HG03097 (cell line): ENCODE results near the gene CLEC16A.

Experiments
- ATAC-seq: cut with Tn5 transposase; IDR thresholded peaks from one replicate; pipeline ENCODE4 v1.9.1; 2021; ENCODE audit not compliant: unreplicated experiment, low FRiP score

CLEC16A gene

DNA sequence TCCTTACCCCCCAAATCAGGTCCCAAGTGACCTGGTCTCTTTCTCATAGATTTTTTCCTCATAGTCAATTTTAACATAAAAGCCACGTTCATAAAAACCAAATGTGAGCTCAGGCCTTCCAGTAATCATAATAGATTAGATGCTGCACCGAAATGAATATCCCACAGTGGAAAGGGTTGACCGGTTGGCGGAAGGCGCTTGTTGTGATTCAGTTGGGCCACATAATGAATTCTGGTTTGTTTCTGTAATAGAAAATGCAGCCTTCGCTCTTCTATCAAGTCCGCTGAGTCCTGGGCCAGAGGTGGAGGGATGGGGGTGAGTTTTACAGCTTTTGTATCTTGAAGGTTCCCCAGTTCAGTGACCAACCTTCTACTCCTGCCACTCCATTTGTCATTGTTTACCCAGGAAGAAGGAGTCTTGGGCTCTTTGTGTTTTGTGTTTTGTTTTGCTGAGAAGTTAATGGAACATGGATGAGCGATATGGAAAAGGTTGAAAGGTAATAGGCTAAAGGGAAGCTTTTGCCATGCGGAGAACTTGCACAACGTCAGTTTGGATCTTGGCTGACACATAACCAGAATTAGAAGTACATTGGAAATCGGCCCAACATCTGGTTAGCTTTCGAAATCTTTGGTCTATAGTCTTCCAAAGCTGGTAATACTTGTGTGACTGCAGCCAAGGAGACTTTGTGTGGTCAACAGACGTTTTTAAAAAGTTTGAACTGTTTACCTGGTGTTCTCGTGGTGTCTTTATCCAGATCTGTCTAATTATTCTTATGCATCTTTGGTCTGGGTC is 89.5 kb downstream of the CLEC16A start:
- no peak for ATAC-seq

DNA sequence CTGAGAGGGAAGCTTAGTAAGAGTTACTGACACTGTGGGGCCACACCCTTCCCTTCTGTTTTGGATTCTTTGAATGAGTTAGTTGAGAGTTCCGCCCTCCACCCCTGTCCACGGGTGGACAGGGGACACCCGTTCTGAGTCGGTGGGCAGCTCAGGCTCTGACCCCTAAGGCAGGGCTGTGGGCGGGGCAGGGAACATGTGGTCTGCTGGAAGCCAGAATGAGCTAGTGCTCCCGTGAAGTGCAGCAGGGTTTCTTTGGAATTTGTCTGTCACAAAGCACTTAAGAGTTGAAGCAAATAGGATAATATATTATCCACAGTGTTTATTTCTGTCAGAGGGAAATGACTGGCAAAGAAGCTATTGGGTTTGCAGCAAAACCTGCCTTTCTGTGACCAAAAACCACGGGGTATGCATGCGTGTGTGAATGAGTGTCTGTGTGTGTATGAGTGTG is 90.1 kb downstream of the CLEC16A start:
- ATAC-seq, result no peak

DNA sequence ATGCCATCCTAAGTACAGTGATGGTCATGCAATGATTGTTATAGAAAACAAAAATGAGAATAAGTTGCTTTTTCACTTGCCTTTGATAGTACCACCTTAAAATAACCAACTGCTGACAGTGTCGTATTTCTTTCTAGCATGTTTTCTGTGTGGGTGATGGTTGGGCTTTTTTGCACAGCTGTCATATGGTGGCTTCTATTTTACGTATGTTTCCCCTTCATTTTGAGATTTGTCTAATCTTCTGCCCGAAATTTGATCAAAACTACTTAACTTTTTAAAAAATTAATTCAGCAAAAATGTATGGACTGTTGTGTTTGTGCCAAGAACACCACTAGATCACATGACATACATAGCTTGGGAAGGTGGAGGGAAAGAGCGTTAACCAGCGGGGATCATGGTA is 90.7 kb downstream of the CLEC16A start:
- ATAC-seq, result no peak

DNA sequence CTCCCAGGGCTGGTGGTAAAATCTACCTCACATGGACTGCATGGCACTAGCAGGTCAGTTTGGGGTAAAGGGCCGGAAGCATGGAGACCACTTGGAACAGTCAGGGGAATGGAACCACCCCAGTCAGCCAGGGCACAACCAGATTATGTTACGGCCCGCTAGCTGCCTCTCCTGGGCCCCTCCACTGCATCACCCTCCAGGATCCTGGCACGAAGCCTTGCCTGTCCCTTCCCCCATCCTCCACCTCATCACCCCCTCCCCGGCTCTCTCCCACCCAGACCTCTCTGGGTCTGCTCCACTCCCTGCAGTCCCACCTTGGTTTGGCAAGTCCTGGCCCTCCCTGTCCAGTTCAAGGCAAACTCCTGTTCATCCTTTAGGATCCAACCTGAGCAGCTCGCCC is 91.7 kb downstream of the CLEC16A start:
- no peak for ATAC-seq

DNA sequence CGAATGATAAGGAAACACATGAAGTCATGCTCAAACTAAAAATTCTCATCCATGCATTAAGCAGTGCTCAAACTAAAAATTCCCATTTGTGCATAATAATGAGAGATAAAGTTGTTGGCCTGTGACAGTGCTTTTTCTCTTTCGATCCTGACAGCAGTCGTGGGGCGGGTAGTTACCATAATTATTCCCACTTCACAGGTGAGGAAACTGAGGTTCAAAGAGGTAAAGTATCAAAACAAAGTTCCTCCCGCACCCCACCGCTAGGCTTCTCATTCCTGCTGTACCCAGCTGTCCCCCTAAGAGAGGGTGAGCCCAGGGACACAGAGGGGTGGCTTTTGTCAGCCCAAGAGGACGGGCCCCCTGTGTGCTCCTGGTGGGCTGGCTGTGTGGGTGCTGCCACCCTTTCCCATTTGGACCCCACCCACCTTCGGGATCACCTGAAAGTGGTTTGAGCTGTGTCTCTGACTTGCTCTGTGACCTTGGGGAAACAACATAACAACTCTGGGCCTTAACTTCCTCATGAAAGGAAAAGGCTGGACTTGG is 92.6 kb downstream of the CLEC16A start:
- ATAC-seq, result no peak

DNA sequence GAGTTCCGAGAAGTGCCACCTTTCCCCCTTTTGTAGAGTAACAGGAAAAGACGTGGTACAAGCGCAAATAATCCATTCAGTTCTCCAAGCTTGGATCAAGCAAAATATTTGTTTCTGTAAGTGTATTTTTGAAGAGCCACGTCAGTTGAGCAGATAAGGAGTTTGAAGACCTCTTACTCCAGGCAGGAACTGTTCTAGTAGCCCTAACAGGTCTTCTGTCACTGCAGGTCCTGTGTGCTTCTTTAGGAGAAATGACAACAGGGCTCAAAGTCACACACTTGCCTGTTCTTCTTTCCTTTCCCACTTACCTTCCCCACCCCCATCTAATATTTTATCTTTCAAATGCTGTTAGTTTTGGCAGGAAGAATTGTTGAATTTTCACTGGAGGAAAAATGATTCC is 93.9 kb downstream of the CLEC16A start:
- no peak for ATAC-seq

DNA sequence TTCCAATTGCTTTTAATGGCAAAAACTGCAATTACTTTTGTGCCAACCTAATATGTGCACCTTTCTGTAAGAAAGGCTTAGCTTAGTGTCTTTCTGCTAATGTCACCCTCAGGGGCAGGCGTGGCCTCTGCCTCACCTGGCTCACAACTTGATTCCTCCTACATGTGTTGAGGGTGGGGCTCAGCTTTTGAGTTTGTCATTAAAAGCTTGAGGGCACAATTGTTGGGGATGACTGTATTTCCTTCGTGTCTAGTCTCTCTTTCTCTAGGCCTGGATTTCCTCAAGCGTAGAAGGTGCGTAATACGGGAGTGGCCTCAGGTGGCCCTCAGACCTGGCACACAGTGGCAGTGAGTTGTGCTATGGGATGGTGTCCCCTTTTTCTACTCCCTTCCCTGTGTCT is 94.4 kb downstream of the CLEC16A start:
- ATAC-seq, result no peak

DNA sequence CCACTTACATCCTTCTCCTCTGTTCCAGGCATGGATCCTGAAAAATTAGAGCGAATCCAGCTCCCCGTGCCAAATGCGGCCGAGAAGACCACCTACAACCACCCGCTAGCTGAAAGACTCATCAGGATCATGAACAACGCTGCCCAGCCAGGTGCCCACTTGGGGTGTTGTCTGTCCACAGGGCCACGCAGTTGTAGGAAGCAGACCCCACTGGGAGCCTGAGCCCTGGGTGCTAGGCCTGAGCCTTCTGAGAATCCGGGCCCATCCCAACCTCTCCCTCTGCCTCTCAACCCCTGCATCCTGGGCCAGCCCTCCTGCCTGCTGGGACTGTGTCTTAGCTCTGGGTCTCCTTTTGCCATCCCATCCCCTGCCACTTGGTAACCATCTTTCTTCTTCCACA is 95.4 kb downstream of the CLEC16A start:
- no peak for ATAC-seq

DNA sequence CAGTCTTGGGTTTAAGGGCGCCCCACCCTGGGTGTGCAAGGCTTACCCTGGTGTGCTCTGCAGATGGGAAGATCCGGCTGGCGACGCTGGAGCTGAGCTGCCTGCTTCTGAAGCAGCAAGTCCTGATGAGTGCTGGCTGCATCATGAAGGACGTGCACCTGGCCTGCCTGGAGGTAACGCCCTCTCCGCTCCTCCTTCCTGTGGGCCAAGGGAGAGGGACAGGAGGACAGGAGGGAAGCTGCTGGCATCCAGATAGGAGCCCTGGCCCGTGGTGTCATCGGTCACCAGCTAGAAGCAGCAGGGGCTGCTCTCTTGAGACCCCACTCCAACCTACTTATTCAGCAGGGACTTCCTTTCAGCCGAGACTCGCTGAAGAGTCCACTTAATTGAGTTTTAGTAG is 97.8 kb downstream of the CLEC16A start:
- no peak for ATAC-seq

DNA sequence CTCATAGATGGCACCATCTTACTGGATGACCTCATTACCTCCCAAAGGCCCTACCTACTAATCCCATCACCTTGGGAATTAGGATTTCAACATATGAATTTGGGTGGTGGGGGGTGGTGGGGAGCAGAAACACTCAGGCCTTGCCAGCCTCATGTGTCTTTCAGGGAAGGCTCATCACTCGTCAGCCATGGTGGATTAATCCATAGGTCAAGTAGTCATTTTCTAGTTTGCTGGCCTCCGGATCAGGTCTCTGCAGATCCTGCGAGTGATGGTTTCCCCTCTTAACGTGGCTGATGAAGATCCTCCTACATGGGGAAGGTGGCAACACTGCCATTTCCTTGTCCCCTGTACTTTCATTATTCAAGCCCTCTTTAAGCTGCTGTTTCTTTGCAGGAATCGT is 101.1 kb downstream of the CLEC16A start:
- no peak for ATAC-seq

DNA sequence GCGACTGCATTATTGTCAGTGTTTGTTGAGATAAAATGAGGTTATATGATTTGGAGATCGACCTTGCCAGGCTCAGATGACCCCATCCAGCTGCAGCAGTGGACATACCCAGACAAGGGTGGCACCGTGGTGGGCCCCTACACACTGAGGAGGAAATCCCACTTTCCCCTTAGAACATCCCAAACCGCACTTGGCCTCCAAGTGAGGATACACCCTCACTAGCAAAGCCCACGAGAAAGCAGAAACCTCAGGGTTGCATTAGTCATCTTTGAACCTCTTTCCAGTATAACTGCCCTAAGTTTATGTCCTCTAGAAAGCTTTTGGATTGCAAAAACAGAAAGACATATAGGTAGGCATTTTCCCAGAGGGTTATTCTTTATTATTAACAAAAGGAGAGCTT is 101.5 kb downstream of the CLEC16A start:
- no peak for ATAC-seq

DNA sequence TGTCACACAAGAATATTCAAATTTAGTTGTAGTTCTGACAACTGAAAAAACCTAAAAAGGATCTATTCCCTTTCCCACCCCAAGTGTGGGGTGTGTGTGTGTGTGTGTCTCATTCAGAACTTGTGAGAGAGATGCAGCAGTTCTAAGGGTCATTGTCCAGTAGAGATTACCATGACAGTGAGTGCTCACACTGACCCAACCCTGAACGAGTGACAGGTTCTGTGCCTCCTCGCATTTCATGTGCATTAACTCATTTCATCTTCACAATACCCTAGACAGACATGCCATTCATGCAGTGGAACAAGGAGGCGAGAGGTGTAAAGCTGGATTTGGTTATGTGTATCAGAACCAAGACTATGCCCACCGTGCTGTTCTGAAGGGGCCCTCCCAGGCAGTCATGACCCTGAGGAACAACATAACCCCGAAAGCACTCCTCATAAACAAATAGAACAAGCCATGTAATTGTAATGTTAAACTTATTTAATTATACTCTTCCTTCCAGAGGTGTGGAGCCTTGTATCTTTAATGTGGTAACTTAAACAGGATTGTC is 102.1 kb downstream of the CLEC16A start:
- ATAC-seq, result no peak

DNA sequence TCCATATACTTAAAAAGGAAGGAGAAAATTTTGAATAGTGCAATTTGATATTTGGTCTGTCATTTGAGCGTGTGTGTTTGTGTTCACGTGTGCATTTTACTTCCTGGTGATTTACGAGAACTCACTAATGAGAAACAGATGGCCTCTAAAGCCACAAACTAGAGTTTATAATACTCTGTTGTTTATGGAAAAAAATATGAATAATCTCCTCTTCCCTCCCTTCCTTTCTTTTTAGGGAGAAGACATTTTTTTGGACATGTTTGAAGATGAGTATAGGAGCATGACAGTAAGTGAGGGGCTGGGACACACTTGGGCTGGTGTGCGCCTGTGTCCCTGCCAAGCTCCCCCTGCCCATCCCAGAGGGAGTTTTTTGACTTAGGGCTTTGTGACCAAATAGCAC is 102.7 kb downstream of the CLEC16A start:
- ATAC-seq, result no peak

DNA sequence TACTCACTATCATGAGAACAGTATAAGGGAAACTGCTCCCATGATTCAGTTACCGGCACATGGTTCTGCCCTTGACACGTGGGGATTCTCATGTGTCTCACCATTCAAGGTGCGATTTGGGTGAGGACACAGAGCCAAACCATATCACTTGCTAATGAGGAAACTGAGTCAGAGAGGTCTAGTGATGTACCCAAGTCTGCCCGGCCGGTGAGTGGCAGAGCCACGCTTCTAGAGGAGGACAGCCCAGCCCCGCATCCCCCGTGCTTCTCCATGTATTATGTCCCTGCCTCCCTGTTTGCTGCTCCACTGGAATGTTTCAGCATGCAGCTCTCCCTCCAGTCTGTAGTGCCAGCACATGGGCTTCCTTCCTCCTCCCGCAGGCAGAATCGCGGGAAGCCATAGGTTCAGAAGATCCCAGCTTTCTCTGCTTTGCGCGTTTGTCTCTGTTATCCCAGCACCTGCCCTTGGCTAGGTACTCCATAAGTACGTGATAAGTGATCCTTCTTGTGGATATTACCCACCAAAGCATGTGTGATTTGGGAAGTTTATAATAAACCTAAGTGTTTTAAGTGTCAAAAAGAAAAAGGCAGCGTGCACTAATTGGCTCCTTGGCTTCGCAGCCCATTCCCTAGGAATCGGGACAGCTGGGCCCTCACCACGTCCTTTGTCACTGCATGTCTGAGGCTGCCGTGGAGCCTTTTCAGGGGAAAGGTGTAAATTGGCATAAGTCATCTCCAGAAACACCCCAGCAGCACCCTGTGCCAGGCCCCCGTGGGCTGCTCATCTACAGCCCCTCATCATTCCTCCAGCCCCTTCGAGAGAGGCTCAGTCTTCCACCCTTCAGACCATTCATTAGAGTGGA is 103.8 kb downstream of the CLEC16A start:
- no peak for ATAC-seq

DNA sequence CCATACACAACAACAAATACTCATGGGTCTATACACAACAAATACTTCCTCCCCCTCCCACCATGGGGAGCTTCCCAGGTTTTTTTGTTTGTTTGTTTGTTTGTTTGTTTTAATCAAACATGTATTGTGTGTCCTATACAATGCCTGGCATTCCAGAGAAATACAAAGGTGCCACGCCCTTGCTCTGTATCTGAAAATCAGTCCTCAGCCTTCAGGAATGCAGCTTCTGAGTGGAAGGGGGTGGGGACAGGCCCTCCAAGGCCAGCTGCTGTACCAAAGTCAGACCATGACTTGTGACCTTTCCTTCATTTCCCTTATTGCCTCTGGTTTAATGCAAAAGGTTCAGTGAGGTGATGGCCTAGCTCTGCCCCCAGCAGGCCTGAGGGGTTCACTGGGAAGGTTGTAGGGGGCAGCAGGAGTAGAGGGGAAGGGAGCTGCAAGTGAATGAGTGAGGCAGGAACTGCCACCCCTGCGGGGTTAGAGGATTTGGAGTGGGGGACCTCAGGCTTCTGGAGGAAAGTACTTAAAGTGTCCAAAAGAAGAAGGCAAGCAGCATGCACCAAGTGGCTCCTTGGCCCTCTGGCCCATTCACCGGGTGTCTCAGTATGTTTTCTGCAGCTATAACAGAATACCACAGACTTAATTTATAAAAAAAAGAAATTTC is 105.2 kb downstream of the CLEC16A start:
- no peak for ATAC-seq

DNA sequence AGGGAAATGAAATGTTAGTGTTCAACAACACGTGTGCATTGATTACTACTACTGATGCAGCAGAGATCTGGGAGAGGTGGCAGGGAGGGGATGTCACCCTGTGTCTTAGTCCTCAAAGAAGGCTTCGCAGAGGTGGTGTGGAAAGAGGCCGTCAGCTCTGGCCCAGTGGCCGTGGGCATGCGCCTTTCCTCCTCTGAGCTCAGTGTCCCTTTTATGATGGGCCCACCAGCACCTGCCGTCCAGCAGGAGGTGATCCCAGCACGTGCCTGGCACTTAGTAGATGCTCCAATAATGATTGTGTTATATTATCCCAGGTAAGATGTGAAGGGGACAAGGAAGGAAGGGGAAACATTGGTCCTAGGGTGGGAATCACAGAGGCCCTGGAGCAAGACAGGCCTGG is 106.2 kb downstream of the CLEC16A start:
- ATAC-seq, result no peak

DNA sequence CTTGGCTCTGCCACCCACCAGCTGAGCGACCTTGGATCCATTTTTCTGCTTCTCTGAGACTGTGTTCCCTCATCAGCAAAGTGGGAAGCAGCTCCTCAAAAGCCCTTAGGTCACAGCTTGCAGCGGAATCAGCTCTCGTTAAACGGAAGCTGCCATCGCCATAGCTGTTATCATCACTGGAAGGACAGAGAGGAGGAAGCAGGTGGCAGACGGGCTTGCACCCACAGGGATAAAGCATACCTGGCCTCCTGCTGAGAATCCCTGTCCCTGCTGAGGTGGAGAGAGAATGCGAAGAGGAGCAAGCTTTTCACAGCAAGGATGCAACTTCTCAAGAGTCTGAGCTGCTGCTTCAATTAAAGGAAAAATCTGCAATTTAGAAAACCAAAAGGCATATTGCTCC is 106.6 kb downstream of the CLEC16A start:
- no peak for ATAC-seq

DNA sequence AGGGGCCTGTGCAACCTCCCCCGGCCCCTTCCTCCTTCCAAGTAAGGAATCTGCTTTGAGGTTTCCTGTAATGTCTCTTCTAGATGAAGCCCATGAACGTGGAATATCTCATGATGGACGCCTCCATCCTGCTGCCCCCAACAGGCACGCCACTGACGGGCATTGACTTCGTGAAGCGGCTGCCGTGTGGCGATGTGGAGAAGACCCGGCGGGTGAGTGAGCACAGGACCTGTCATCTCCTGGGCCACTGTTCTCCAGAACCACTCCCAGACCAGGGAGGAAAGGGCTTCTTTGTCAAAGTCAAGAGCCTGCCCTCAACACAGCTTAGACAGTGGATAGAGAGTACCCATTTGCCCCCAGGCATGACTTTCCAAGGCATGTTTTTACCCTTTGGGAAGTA is 107.1 kb downstream of the CLEC16A start:
- peak; percentile 5 for ATAC-seq

DNA sequence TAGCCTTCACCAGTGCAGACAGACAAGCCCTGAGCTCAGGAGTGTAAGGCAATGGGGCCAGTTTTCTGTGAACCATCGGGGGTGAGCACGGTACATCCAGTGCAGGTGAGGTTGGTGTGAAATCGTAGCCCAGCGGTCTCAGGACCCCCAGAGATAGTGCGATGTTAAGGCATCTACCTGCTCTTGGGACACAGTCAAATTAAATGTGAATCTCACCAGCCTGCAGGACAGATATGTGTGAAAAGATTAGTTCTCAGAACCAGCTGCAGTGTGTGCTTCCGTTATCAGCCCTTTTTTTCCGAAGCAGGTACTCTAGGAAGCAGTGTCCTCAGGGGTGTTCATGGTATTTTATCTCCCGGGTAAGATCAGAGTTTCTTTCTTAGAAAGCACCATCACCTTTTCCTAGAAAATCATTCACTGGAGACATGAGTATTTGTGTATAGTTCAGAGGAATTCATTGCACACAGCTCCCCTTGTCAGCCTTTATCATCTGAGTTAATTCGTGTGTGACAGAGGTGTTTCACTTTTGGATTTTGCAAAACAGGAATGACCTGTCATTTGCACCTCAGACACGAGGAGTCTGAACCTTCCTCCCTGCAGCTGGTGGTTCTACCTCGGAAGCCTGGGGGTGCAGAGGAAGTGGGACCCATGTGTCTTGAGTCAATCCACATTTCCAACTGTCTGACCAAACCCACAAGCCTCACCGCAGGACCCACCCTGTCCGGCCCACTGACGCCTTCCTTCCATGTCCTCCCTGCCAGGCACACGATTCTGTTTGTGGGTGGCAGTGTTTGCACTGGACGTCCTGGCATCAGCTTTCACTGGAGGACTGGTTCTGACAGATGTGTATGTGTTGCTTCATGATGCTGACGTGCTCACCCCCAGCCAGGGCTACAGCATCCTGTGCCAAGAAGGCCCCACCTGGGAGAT is 107.8 kb downstream of the CLEC16A start:
- peak; percentile 73 for ATAC-seq
